Fibroblast of mammary gland (primary cell): ENCODE data around the gene PAX2.

Experiments used
- DNase-seq: peaks from one replicate; pipeline ENCODE4 v3.0.0-alpha.2; 2010; ENCODE audit warnings: low read depth
- H3K4me3 ChIP-seq: 2 replicates; pipeline ENCODE4 v1.5.1; 2011; ENCODE audit warnings: low read depth, mild to moderate bottlenecking, low read length, moderate library complexity; ENCODE audit not compliant: control insufficient read depth
- CTCF ChIP-seq: conservative IDR thresholded peaks from 2 replicates; pipeline ENCODE4 v1.5.1; 2011; ENCODE audit warnings: low read depth, low read length, inconsistent platforms; ENCODE audit not compliant: control insufficient read depth, insufficient read depth

PAX2 gene

GRCh38 chr10:100761191-100761590, 15.8 kb downstream of the PAX2 start:
- H3K4me3 ChIP-seq: no peak overlapping the region
- no peak for TF ChIP-seq CTCF
- DNase-seq: no peak

- no peak for TF ChIP-seq CTCF
- no peak overlapping the region for H3K4me3 ChIP-seq
Observed at GRCh38 chr10:100763043-100763747, 17.8 kb downstream of the PAX2 start.

GRCh38 chr10:100766693-100767421, 21.5 kb downstream of the PAX2 start:
- H3K4me3 ChIP-seq: no peak overlapping the region
- no peak for DNase-seq
- no peak for TF ChIP-seq CTCF

More at GRCh38 chr10:100763043-100763747, 17.8 kb downstream of the PAX2 start:
- DNase-seq: no peak

GRCh38 chr10:100767422-100767775, 22.0 kb downstream of the PAX2 start:
- H3K4me3 ChIP-seq: no peak overlapping the region
- no peak for TF ChIP-seq CTCF
- DNase-seq: no peak

GRCh38 chr10:100769481-100769880, 24.1 kb downstream of the PAX2 start:
- H3K4me3 ChIP-seq: no peak overlapping the region
- no peak for TF ChIP-seq CTCF
- DNase-seq: no peak

- no peak for TF ChIP-seq CTCF
- no peak overlapping the region for H3K4me3 ChIP-seq
- no peak for DNase-seq
Observed at GRCh38 chr10:100773646-100774045, 28.3 kb downstream of the PAX2 start.
